ENCODE data around the gene COL6A2. TPM values are rescaled to one million over a fixed set of nuclear protein-coding genes. Genes with fewer than 3 reads are reported as not detected.

COL6A2 gene
- total RNA-seq, 1 experiment from 2014 or later, result 87.0 TPM

- TF ChIP-seq CTCF (IDR thresholded peaks at IDR 0.05 in 2 of 3, conservative IDR thresholded peaks at IDR 0.05 in 1 of 3; ENCODE audit: borderline replicate concordance in 1 of 3, insufficient read depth in 1 of 3, low read depth in 2 of 3, low read length in 2 of 3) (no peak), REST (IDR thresholded peaks at IDR 0.05; ENCODE audit: low read depth) (no peak), ZFX (IDR thresholded peaks at IDR 0.05) (no peak)
Measured at GRCh38 chr21:46083791-46084561, 13.9 kb upstream of the COL6A2 start (continued).

GRCh38 chr21:46084709-46085108, 13.2 kb upstream of the COL6A2 start:
- DNase-seq (ENCODE audit: low read depth, low spot score) (no peak), ATAC-seq (no peak)
- Histone ChIP-seq H3K27ac (ENCODE audit: low read depth, low read length) (no peak overlapping the region), H3K9ac (ENCODE audit: low read length) (no peak overlapping the region), H3K9me3 (ENCODE audit: control insufficient read depth in 1 of 2, insufficient read depth in 1 of 2, low read depth in 1 of 2, low read length in 2 of 2) (no peaks in the 10 kb centered on the region), H3K4me2 (ENCODE audit: low read length) (no peak overlapping the region), H3K9me2 (ENCODE audit: insufficient read depth) (no peaks in the 10 kb centered on the region), H3K4me1 (ENCODE audit: control insufficient read depth in 1 of 2, insufficient read depth in 2 of 2, low read length in 2 of 2) (peaks cover 0 to 5% of the 10 kb centered on the region in 2 experiments; a peak in 1 of 4 replicates), H3K27me3 (ENCODE audit: insufficient read depth, low read length) (no peaks in the 10 kb centered on the region), H4K20me1 (ENCODE audit: insufficient read depth) (no peaks in the 10 kb centered on the region), H2AFZ (ENCODE audit: low read depth, low read length, poor library complexity, severe bottlenecking) (no peak overlapping the region), H3K36me3 (ENCODE audit: control insufficient read depth in 1 of 2, insufficient read depth in 2 of 2, low read length in 2 of 2) (no peaks in the 10 kb centered on the region), H3K4me3 (replicated peaks in 1 of 2; ENCODE audit: low read depth in 1 of 2, low read length in 2 of 2) (no peak overlapping the region), H3K79me2 (ENCODE audit: insufficient read depth, low read length) (no peaks in the 10 kb centered on the region)
- no TSS peak for BruUV-seq (replicated peaks)
- intact Hi-C loops (cut with micrococcal nuclease), result no loop called here
- CTCF ChIA-PET, result no interaction called here
- POLR2A ChIA-PET, result no interaction called here
- RAD21 ChIA-PET (ENCODE audit: low non-redundant PET in 1 of 2, low total read pairs in 2 of 2, uncharacterized antibody in 2 of 2, unreplicated experiment in 2 of 2), result no interaction called here
- TF ChIP-seq YY1 (IDR thresholded peaks at IDR 0.05; ENCODE audit: extremely low read depth, insufficient replicate concordance, low read depth, low read length) (no peak), RAD21 (IDR thresholded peaks at IDR 0.05; ENCODE audit: low read depth) (no peak), POLR2AphosphoS5 (IDR thresholded peaks at IDR 0.05; ENCODE audit: low read depth, low read length) (no peak), FOSL1 (IDR thresholded peaks at IDR 0.05; ENCODE audit: low read depth) (no peak), CEBPB (IDR thresholded peaks at IDR 0.05; ENCODE audit: low read depth) (no peak), CTCF (IDR thresholded peaks at IDR 0.05 in 2 of 3, conservative IDR thresholded peaks at IDR 0.05 in 1 of 3; ENCODE audit: borderline replicate concordance in 1 of 3, insufficient read depth in 1 of 3, low read depth in 2 of 3, low read length in 2 of 3) (no peak), REST (IDR thresholded peaks at IDR 0.05; ENCODE audit: low read depth) (no peak), SP1 (IDR thresholded peaks at IDR 0.05; ENCODE audit: low read depth) (no peak), TCF7L2 (IDR thresholded peaks at IDR 0.05; ENCODE audit: borderline replicate concordance, extremely low read depth, insufficient read depth, insufficient read length) (no peak)

All from HCT116 (cell line).